Activated CD4-positive, alpha-beta T cell treated with anti-CD3 and anti-CD28 coated beads, Interleukin-2, amount 10 ng/mL, durations not matched to agents 24 days and 14 days (primary cell): Measurements from ENCODE around the gene TANGO6. TPM values are rescaled to one million over a fixed set of nuclear protein-coding genes. Genes with fewer than 3 reads are reported as not detected.

Experiments
- DNase-seq: peaks from one replicate; pipeline ENCODE4 v3.0.0; 2022
- H3K27ac Mint-ChIP-seq: one replicate; pipeline ENCODE4 v1.8.0; 2022; ENCODE audit warnings: mild to moderate bottlenecking, mixed read lengths
- H3K27me3 Mint-ChIP-seq: one replicate; pipeline ENCODE4 v1.8.0; 2022; ENCODE audit warnings: mixed read lengths
- H3K36me3 Mint-ChIP-seq: one replicate; pipeline ENCODE4 v1.8.0; 2022; ENCODE audit warnings: low read depth, mild to moderate bottlenecking, mixed read lengths
- H3K4me1 Mint-ChIP-seq: one replicate; pipeline ENCODE4 v1.8.0; 2021; ENCODE audit warnings: mixed read lengths
- H3K4me3 Mint-ChIP-seq: one replicate; pipeline ENCODE4 v1.8.0; 2022; ENCODE audit warnings: mild to moderate bottlenecking, moderate library complexity, mixed read lengths
- H3K9me3 Mint-ChIP-seq: one replicate; pipeline ENCODE4 v1.8.0; 2021; ENCODE audit warnings: mixed read lengths
- intact Hi-C: fragments of 100-400 bp; cut with micrococcal nuclease; formaldehyde crosslinking; loops from one replicate; pipeline ENCODE4 v1.15.1; 2023
- total RNA-seq: library from RNA; stranded (reverse); gene quantifications from 2 replicates; pipeline ENCODE4 v1.2.3, GENCODE V29; 2022

Gene TANGO6
- total RNA-seq, 1 donor from 2014 or later: 35.6 TPM

- DNase-seq: no peak
- Mint-ChIP-seq H3K4me1 (no peaks in the 10 kb centered on the region), H3K27me3 (no peaks in the 10 kb centered on the region), H3K36me3 (peaks cover 38% of the 10 kb centered on the region), H3K27ac (no peak overlapping the region), H3K9me3 (peaks cover 9% of the 10 kb centered on the region), H3K4me3 (no peak overlapping the region)
- intact Hi-C loops: no loop called here
These were observed 97.5 kb downstream of the TANGO6 start for GRCh38 chr16:68940816-68941215.

GRCh38 chr16:68943961-68944360 lies 100.6 kb downstream of the TANGO6 start:
- no peak for DNase-seq
- Mint-ChIP-seq H3K9me3 (peaks cover 5% of the 10 kb centered on the region), H3K36me3 (peaks cover 38% of the 10 kb centered on the region), H3K4me1 (no peaks in the 10 kb centered on the region), H3K27me3 (no peaks in the 10 kb centered on the region), H3K27ac (no peak overlapping the region), H3K4me3 (no peak overlapping the region)
- intact Hi-C loops: no loop called here

- Mint-ChIP-seq H3K27me3 (no peaks in the 10 kb centered on the region), H3K4me1 (no peaks in the 10 kb centered on the region), H3K36me3 (peaks cover 31% of the 10 kb centered on the region), H3K27ac (no peak overlapping the region), H3K9me3 (peaks cover 5% of the 10 kb centered on the region), H3K4me3 (no peak overlapping the region)
- intact Hi-C loops: no loop called here
- DNase-seq: no peak
These were observed 105.0 kb downstream of the TANGO6 start for GRCh38 chr16:68948230-68948910.

- Mint-ChIP-seq H3K36me3 (peaks cover 4% of the 10 kb centered on the region), H3K27ac (no peak overlapping the region), H3K4me1 (no peaks in the 10 kb centered on the region), H3K4me3 (no peak overlapping the region), H3K9me3 (no peaks in the 10 kb centered on the region), H3K27me3 (no peaks in the 10 kb centered on the region)
- DNase-seq: no peak
- intact Hi-C loops: no loop called here
These were observed 108.9 kb downstream of the TANGO6 start for GRCh38 chr16:68951991-68952877.

DNA sequence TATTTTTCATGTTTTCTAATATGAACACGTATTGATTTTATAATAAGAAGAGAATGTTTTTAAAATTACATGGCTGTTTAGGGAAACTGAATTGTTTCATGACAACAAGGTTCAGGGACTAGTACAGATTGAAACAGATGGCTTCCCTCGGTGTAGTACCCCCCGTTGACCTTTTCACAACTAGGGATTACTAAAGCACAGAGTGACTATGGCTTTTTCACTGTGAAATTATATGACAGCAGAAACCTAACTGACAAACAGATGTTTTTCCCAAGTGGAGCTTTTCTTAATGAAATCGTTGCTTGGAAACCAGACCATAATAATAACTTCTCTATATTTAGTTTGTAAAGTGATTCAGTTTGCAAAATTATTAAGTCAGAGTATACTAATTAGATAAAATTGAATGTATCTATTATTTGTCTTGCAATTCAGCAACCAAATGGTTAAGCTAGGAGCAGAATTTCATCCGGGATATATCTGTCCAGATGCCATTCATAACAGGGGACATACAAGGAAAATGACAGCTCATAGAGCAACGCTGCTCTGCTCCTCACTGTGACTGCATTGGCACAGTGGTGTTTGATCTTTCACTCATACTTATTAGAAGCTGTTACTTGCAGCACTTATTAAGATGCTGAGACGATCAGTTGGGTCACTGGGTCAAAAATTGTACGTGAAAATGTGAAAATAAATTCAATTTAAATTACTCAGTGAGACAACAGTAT lies 111.7 kb downstream of the TANGO6 start:
- H3K4me3 Mint-ChIP-seq: no peak overlapping the region
- DNase-seq: no peak
- no peaks in the 10 kb centered on the region for H3K27me3 Mint-ChIP-seq
- no peaks in the 10 kb centered on the region for H3K4me1 Mint-ChIP-seq
- H3K27ac Mint-ChIP-seq: no peak overlapping the region
- H3K9me3 Mint-ChIP-seq: no peaks in the 10 kb centered on the region
- intact Hi-C loops: no loop called here
- H3K36me3 Mint-ChIP-seq: no peaks in the 10 kb centered on the region

- no peaks in the 10 kb centered on the region for H3K9me3 Mint-ChIP-seq
- no peaks in the 10 kb centered on the region for H3K36me3 Mint-ChIP-seq
- no peak overlapping the region for H3K27ac Mint-ChIP-seq
- no peak overlapping the region for H3K4me3 Mint-ChIP-seq
- no peak for DNase-seq
- no peaks in the 10 kb centered on the region for H3K4me1 Mint-ChIP-seq
- H3K27me3 Mint-ChIP-seq: no peaks in the 10 kb centered on the region
- intact Hi-C loops: no loop called here
These were observed 117.6 kb downstream of the TANGO6 start for GRCh38 chr16:68960910-68961309.

DNA sequence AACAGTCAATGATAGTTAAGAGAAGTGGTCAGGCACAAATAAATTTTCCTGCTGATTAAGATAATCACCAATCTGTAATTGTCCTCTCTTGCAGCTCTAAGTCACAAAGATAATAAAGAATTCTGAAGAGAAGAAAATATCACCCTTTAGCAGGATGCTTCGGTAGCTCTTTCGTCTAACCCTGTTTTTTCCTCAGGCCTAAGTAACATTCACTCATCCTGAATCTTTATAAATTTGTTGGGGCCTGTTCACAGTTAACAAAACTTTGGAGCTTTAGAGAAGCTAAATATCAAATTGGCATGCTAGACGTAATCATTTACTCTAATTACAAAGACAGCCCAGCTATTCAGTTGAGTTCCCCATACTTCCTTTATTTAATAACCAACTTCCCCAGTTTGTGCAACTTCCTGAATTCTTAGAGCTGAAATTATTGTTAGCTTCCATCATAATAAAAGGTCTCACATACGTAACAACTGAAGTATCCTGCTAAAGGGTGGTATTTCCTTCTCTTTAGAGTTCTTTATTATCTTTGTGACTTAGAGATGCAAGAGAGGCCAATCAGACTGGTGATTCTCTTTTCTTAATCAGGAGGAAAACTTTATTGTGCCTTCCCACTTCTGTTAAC lies 118.6 kb downstream of the TANGO6 start:
- Mint-ChIP-seq H3K9me3 (no peaks in the 10 kb centered on the region), H3K36me3 (no peaks in the 10 kb centered on the region), H3K4me1 (no peaks in the 10 kb centered on the region), H3K4me3 (no peak overlapping the region), H3K27ac (no peak overlapping the region), H3K27me3 (no peaks in the 10 kb centered on the region)
- intact Hi-C loops: no loop called here
- no peak for DNase-seq

DNA sequence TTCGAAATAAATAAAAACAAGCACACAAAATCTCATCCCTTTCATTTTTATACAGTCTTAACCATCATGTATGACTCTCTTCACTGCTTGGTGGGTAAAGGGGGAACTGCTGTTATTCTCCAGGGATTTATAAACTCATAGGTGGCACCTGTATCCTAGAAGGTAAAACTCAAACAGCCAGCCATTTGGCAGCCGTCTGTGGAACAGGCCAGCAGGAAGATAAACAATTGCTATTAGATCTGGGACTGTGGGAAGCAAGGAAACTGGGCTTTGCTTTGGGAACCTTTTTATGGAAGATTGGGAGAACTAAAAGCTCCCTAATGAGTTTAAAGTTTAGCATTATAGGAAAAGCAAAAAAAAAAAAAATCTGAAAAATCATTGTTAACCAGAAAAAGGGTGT lies 126.0 kb downstream of the TANGO6 start:
- Mint-ChIP-seq H3K4me3 (no peak overlapping the region), H3K36me3 (peaks cover 2% of the 10 kb centered on the region), H3K4me1 (no peaks in the 10 kb centered on the region), H3K9me3 (no peaks in the 10 kb centered on the region), H3K27me3 (no peaks in the 10 kb centered on the region), H3K27ac (no peak overlapping the region)
- intact Hi-C loops: no loop called here
- no peak for DNase-seq

DNA sequence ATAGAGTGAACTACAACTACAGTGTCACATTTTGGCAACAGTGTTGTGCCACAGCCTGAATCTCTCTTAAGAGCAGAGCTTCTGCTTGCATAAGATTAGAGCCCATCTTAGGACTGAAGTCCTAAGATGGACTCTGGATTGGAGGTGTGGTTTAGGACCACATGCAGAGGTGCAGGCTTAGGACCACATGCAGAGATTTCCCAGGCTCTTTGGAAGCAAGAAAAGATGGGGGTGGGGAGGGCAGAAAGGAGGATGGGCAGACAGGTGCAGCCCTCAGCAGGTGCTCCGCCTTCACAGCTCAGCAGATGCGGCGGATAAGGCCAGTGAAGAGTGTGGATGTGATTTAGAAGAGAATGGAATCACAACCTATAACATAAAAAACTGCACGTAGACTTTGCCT lies 128.7 kb downstream of the TANGO6 start:
- Mint-ChIP-seq H3K27me3 (no peaks in the 10 kb centered on the region), H3K9me3 (no peaks in the 10 kb centered on the region), H3K27ac (no peak overlapping the region), H3K4me3 (no peak overlapping the region), H3K36me3 (peaks cover 21% of the 10 kb centered on the region), H3K4me1 (no peaks in the 10 kb centered on the region)
- intact Hi-C loops: no loop called here
- DNase-seq: no peak

GRCh38 chr16:68972720-68973119 lies 129.4 kb downstream of the TANGO6 start:
- H3K27me3 Mint-ChIP-seq: no peaks in the 10 kb centered on the region
- DNase-seq: no peak
- no peaks in the 10 kb centered on the region for H3K9me3 Mint-ChIP-seq
- no peaks in the 10 kb centered on the region for H3K4me1 Mint-ChIP-seq
- H3K27ac Mint-ChIP-seq: no peak overlapping the region
- peaks cover 23% of the 10 kb centered on the region for H3K36me3 Mint-ChIP-seq
- intact Hi-C loops: no loop called here
- H3K4me3 Mint-ChIP-seq: no peak overlapping the region

GRCh38 chr16:68973611-68974120 lies 130.3 kb downstream of the TANGO6 start:
- no peak overlapping the region for H3K27ac Mint-ChIP-seq
- no peak for DNase-seq
- H3K4me3 Mint-ChIP-seq: no peak overlapping the region
- intact Hi-C loops: no loop called here
- peaks cover 29% of the 10 kb centered on the region for H3K36me3 Mint-ChIP-seq
- peaks cover 2% of the 10 kb centered on the region for H3K4me1 Mint-ChIP-seq
- no peaks in the 10 kb centered on the region for H3K27me3 Mint-ChIP-seq
- no peaks in the 10 kb centered on the region for H3K9me3 Mint-ChIP-seq

DNA sequence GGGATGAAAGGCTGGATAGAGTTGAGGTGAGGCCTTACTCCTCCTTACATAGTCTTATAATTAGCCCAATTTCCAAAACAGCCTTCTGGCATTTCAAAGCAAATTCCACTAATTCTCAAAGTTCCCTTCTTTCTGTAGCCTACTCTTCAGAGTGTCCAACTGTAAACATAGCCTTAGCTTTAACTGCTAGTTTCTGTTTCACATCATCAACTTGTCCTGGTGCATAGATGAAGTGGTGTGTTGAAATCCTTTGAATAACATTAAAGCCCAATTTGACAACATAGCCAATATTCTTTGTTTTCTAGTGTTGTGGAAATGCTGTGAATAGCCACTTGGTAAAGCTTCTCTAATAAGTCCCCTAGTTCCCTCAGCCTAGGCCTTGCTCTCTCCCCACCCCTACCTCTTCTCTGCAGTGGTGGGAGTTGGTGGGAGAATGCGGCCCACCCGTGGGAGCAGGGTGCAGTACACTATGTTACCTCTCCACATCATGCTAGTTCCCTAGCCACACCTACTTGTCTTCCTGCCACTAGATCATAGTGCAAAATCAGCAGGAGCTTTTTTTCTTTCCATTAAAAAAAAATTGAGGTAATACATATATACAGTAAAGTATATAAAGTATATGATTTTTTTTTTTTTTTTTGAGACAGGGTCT lies 135.1 kb downstream of the TANGO6 start:
- H3K4me3 Mint-ChIP-seq: no peak overlapping the region

DNA sequence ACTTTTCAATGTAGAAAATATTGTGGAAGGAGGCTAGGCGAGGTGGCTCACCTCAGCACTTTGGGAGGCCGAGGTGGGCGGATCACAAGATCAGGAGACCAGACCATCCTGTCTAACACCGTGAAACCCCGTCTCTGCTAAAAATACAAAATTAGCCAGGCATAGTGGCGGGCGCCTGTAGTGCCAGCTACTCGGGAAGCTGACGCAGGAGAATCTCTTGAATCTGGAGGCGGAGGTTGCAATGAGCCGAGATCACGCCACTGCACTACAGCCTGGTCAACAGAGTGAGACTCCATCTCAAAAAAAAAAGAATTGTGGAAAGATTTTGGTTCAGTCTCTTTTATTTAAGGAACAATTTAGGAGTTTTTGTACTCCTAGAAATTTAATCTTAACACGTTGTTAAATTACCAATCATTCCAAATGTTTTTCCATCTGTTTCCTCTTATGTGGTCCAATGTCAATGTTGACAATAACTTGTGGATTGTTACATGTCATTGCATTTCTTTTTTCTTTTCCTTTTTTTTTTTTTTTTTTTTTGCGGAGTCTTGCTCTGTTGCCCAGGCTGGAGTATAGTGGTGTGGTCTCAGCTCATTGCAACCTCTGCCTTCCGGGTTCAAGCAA lies 137.5 kb downstream of the TANGO6 start:
- intact Hi-C loops: no loop called here
- Mint-ChIP-seq H3K4me1 (peaks cover 2% of the 10 kb centered on the region), H3K27me3 (no peaks in the 10 kb centered on the region), H3K36me3 (peaks cover 15% of the 10 kb centered on the region), H3K4me3 (no peak overlapping the region), H3K9me3 (no peaks in the 10 kb centered on the region), H3K27ac (no peak overlapping the region)
- DNase-seq: no peak

More for the DNA sequence above, 135.1 kb downstream of the TANGO6 start:
- H3K4me1 Mint-ChIP-seq: peaks cover 2% of the 10 kb centered on the region
- H3K27me3 Mint-ChIP-seq: no peaks in the 10 kb centered on the region
- intact Hi-C loops: no loop called here
- H3K27ac Mint-ChIP-seq: no peak overlapping the region
- peaks cover 31% of the 10 kb centered on the region for H3K36me3 Mint-ChIP-seq
- no peaks in the 10 kb centered on the region for H3K9me3 Mint-ChIP-seq
- no peak for DNase-seq
